ENCODE measurements around the gene DCP2. TPM values are rescaled to one million over a fixed set of nuclear protein-coding genes. Genes with fewer than 3 reads are reported as not detected.

DCP2 gene
- total and polyA plus RNA-seq, 2 donors (not counting 1 experiment from before 2014, with no cell fraction given): 7.9 to 19.5 TPM

- Histone ChIP-seq H3K27ac (ENCODE audit: insufficient read depth, low read length) (no peak overlapping the region), H3K79me2 (ENCODE audit: control insufficient read depth, insufficient read depth, low read length) (no peaks in the 10 kb centered on the region), H3K9me3 (ENCODE audit: control insufficient read depth, insufficient read depth, low read depth, low read length) (no peaks in the 10 kb centered on the region), H3K9ac (ENCODE audit: insufficient read depth, low read length) (no peak overlapping the region), H3K4me3 (replicated peaks in 1 of 4; ENCODE audit: control extremely low read depth in 1 of 4, insufficient read depth in 1 of 4, low read depth in 3 of 4, low read length in 4 of 4) (no peak overlapping the region), H2AFZ (ENCODE audit: low read length) (no peak overlapping the region), H3K4me2 (ENCODE audit: extremely low read depth, insufficient read depth, low read length) (no peak overlapping the region), H3K36me3 (ENCODE audit: control insufficient read depth, insufficient read depth, low read length) (no peaks in the 10 kb centered on the region), H3K4me1 (ENCODE audit: control insufficient read depth, extremely low read depth, insufficient read depth, low read length) (peaks cover under 1% of the 10 kb centered on the region), H4K20me1 (ENCODE audit: control insufficient read depth, extremely low read depth, insufficient read depth, low read length) (no peaks in the 10 kb centered on the region), H3K27me3 (ENCODE audit: control insufficient read depth, insufficient read depth, low read length) (peaks cover 2% of the 10 kb centered on the region)
- DNase-seq (ENCODE audit: low read depth in 2 of 2): no peak
- TF ChIP-seq, protein P1, sequence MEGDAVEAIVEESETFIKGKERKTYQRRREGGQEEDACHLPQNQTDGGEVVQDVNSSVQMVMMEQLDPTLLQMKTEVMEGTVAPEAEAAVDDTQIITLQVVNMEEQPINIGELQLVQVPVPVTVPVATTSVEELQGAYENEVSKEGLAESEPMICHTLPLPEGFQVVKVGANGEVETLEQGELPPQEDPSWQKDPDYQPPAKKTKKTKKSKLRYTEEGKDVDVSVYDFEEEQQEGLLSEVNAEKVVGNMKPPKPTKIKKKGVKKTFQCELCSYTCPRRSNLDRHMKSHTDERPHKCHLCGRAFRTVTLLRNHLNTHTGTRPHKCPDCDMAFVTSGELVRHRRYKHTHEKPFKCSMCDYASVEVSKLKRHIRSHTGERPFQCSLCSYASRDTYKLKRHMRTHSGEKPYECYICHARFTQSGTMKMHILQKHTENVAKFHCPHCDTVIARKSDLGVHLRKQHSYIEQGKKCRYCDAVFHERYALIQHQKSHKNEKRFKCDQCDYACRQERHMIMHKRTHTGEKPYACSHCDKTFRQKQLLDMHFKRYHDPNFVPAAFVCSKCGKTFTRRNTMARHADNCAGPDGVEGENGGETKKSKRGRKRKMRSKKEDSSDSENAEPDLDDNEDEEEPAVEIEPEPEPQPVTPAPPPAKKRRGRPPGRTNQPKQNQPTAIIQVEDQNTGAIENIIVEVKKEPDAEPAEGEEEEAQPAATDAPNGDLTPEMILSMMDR (conservative IDR thresholded peaks at IDR 0.05 in 1 of 2, IDR thresholded peaks at IDR 0.05 in 1 of 2; ENCODE audit: low read depth in 1 of 2, low read length in 2 of 2): no peak
- no peak for TF ChIP-seq EZH2 (IDR thresholded peaks at IDR 0.05; ENCODE audit: low read length, missing control alignments)
These were observed 35.9 kb upstream of the DCP2 start for GRCh38 chr5:112940670-112941069.

- H3K4me3 ChIP-seq (replicated peaks in 1 of 4; ENCODE audit: control extremely low read depth in 1 of 4, insufficient read depth in 1 of 4, low read depth in 3 of 4, low read length in 4 of 4): no peak overlapping the region
- DNase-seq (ENCODE audit: low read depth in 2 of 2): peak in 1 of 2 donors; percentile 11
- no peak for TF ChIP-seq EZH2 (IDR thresholded peaks at IDR 0.05; ENCODE audit: low read length, missing control alignments)
- TF ChIP-seq, protein P1 (conservative IDR thresholded peaks at IDR 0.05 in 1 of 2, IDR thresholded peaks at IDR 0.05 in 1 of 2; ENCODE audit: low read depth in 1 of 2, low read length in 2 of 2): no peak
These were observed 28.1 kb upstream of the DCP2 start for GRCh38 chr5:112948458-112948857.

DNA sequence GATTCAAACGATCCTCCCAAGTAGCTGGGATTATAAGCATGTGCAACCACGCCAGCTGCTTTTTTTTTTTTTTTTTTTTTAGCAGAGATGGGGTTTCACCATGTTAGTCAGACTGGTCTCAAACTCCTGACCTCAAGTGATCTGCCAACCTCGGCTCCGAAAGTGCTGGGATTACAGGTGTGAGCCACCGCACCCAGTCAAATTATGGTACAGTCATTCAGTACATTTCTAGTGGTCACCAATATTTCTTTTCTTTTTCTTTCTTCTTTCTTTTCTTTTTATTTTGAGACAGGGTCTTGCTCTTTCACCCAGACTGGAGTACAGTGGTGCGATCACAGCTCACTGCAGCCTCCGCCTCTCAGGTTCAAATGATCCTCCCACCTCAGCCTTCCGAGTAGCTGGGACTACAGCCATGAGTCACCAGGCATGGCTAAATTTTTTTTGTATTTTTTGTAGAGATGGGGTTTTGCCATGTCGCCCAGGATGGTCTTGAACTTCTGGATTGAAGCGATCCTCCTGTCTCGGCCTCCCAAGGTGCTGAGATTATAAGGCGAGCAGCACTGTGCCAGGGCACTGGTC, 25.4 kb upstream of the DCP2 start:
- Histone ChIP-seq H3K9ac (ENCODE audit: insufficient read depth, low read length) (no peak overlapping the region), H3K4me2 (ENCODE audit: extremely low read depth, insufficient read depth, low read length) (no peak overlapping the region), H2AFZ (ENCODE audit: low read length) (no peak overlapping the region), H3K9me3 (ENCODE audit: control insufficient read depth, insufficient read depth, low read depth, low read length) (no peaks in the 10 kb centered on the region), H4K20me1 (ENCODE audit: control insufficient read depth, extremely low read depth, insufficient read depth, low read length) (no peaks in the 10 kb centered on the region), H3K4me1 (ENCODE audit: control insufficient read depth, extremely low read depth, insufficient read depth, low read length) (no peaks in the 10 kb centered on the region), H3K79me2 (ENCODE audit: control insufficient read depth, insufficient read depth, low read length) (no peaks in the 10 kb centered on the region), H3K4me3 (replicated peaks in 1 of 4; ENCODE audit: control extremely low read depth in 1 of 4, insufficient read depth in 1 of 4, low read depth in 3 of 4, low read length in 4 of 4) (no peak overlapping the region), H3K27ac (ENCODE audit: insufficient read depth, low read length) (no peak overlapping the region), H3K36me3 (ENCODE audit: control insufficient read depth, insufficient read depth, low read length) (no peaks in the 10 kb centered on the region), H3K27me3 (ENCODE audit: control insufficient read depth, insufficient read depth, low read length) (no peaks in the 10 kb centered on the region)
- no peak for DNase-seq (ENCODE audit: low read depth in 2 of 2)
- TF ChIP-seq, protein P1 (conservative IDR thresholded peaks at IDR 0.05 in 1 of 2, IDR thresholded peaks at IDR 0.05 in 1 of 2; ENCODE audit: low read depth in 1 of 2, low read length in 2 of 2): no peak
- TF ChIP-seq EZH2 (IDR thresholded peaks at IDR 0.05; ENCODE audit: low read length, missing control alignments): no peak

More at GRCh38 chr5:112948458-112948857, 28.1 kb upstream of the DCP2 start:
- H3K27ac ChIP-seq (ENCODE audit: insufficient read depth, low read length): no peak overlapping the region
- no peaks in the 10 kb centered on the region for H3K36me3 ChIP-seq (ENCODE audit: control insufficient read depth, insufficient read depth, low read length)
- H3K27me3 ChIP-seq (ENCODE audit: control insufficient read depth, insufficient read depth, low read length): peaks cover 2% of the 10 kb centered on the region
- H3K79me2 ChIP-seq (ENCODE audit: control insufficient read depth, insufficient read depth, low read length): no peaks in the 10 kb centered on the region
- no peak overlapping the region for H3K4me2 ChIP-seq (ENCODE audit: extremely low read depth, insufficient read depth, low read length)
- H4K20me1 ChIP-seq (ENCODE audit: control insufficient read depth, extremely low read depth, insufficient read depth, low read length): no peaks in the 10 kb centered on the region
- no peak overlapping the region for H2AFZ ChIP-seq (ENCODE audit: low read length)
- H3K4me1 ChIP-seq (ENCODE audit: control insufficient read depth, extremely low read depth, insufficient read depth, low read length): no peaks in the 10 kb centered on the region
- no peaks in the 10 kb centered on the region for H3K9me3 ChIP-seq (ENCODE audit: control insufficient read depth, insufficient read depth, low read depth, low read length)
- no peak overlapping the region for H3K9ac ChIP-seq (ENCODE audit: insufficient read depth, low read length)

Data from fibroblast of lung (primary cell).